ENCODE results near the gene CTAGE1.

- TF ChIP-seq, protein P1, sequence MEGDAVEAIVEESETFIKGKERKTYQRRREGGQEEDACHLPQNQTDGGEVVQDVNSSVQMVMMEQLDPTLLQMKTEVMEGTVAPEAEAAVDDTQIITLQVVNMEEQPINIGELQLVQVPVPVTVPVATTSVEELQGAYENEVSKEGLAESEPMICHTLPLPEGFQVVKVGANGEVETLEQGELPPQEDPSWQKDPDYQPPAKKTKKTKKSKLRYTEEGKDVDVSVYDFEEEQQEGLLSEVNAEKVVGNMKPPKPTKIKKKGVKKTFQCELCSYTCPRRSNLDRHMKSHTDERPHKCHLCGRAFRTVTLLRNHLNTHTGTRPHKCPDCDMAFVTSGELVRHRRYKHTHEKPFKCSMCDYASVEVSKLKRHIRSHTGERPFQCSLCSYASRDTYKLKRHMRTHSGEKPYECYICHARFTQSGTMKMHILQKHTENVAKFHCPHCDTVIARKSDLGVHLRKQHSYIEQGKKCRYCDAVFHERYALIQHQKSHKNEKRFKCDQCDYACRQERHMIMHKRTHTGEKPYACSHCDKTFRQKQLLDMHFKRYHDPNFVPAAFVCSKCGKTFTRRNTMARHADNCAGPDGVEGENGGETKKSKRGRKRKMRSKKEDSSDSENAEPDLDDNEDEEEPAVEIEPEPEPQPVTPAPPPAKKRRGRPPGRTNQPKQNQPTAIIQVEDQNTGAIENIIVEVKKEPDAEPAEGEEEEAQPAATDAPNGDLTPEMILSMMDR (IDR thresholded peaks at IDR 0.05): no peak
- TF ChIP-seq, protein P2, sequence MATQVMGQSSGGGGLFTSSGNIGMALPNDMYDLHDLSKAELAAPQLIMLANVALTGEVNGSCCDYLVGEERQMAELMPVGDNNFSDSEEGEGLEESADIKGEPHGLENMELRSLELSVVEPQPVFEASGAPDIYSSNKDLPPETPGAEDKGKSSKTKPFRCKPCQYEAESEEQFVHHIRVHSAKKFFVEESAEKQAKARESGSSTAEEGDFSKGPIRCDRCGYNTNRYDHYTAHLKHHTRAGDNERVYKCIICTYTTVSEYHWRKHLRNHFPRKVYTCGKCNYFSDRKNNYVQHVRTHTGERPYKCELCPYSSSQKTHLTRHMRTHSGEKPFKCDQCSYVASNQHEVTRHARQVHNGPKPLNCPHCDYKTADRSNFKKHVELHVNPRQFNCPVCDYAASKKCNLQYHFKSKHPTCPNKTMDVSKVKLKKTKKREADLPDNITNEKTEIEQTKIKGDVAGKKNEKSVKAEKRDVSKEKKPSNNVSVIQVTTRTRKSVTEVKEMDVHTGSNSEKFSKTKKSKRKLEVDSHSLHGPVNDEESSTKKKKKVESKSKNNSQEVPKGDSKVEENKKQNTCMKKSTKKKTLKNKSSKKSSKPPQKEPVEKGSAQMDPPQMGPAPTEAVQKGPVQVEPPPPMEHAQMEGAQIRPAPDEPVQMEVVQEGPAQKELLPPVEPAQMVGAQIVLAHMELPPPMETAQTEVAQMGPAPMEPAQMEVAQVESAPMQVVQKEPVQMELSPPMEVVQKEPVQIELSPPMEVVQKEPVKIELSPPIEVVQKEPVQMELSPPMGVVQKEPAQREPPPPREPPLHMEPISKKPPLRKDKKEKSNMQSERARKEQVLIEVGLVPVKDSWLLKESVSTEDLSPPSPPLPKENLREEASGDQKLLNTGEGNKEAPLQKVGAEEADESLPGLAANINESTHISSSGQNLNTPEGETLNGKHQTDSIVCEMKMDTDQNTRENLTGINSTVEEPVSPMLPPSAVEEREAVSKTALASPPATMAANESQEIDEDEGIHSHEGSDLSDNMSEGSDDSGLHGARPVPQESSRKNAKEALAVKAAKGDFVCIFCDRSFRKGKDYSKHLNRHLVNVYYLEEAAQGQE (IDR thresholded peaks at IDR 0.05): no peak
- TF ChIP-seq RAD21 (conservative IDR thresholded peaks at IDR 0.05 in 1 of 2, IDR thresholded peaks at IDR 0.05 in 1 of 2): no peak
These were observed 37.9 kb upstream of the CTAGE1 start for GRCh38 chr18:22455425-22456115.
